Tongue (tissue), 2 donors: ENCODE measurements around the gene HPDL. TPM values are rescaled to one million over a fixed set of nuclear protein-coding genes. Genes with fewer than 3 reads are reported as not detected.

ENCODE experiments used
- DNase-seq: peaks from one replicate; pipeline ENCODE4 v3.0.0-alpha.2; 2015
- total RNA-seq: library from RNA; depleted of rRNA; stranded (reverse); fragments of >200 nt; gene quantifications from one replicate; pipeline ENCODE4 v1.2.3, GENCODE V29; 2014

HPDL gene
- total RNA-seq, 1 donor from 2014 or later: 0.21 TPM

- no peak for DNase-seq
Observed at GRCh38 chr1:45351508-45351907, 24.8 kb downstream of the HPDL start.

- DNase-seq: no peak
Observed at GRCh38 chr1:45353685-45354084, 27.0 kb downstream of the HPDL start.

GRCh38 chr1:45354838-45355237, 28.1 kb downstream of the HPDL start:
- no peak for DNase-seq

- no peak for DNase-seq
Observed at GRCh38 chr1:45355683-45356082, 29.0 kb downstream of the HPDL start.

GRCh38 chr1:45356186-45356585, 29.5 kb downstream of the HPDL start:
- no peak for DNase-seq

- peak; percentile 89 for DNase-seq
Observed at GRCh38 chr1:45359882-45360513, 33.3 kb downstream of the HPDL start.

GRCh38 chr1:45360981-45361380, 34.3 kb downstream of the HPDL start:
- peak; percentile 78 for DNase-seq

GRCh38 chr1:45364294-45364693, 37.6 kb downstream of the HPDL start:
- no peak for DNase-seq

GRCh38 chr1:45365051-45365450, 38.4 kb downstream of the HPDL start:
- DNase-seq: no peak

GRCh38 chr1:45370575-45370974, 43.9 kb downstream of the HPDL start:
- no peak for DNase-seq

GRCh38 chr1:45373573-45373972, 46.9 kb downstream of the HPDL start:
- DNase-seq: no peak

- peak; percentile 30 for DNase-seq
Observed at GRCh38 chr1:45375104-45376090, 48.7 kb downstream of the HPDL start.

- no peak for DNase-seq
Observed at GRCh38 chr1:45378184-45378583, 51.5 kb downstream of the HPDL start.

Other genes starting within 250 kb of the HPDL start
- gene ZSWIM5, start 120.3 kb upstream of the HPDL start, total RNA-seq: 1.4 TPM
- 11.0 TPM for gene TOE1, start 13.3 kb downstream of the HPDL start, total RNA-seq
- 15.9 TPM for gene MUTYH, start 13.5 kb downstream of the HPDL start, total RNA-seq
- gene TESK2, start 164.3 kb downstream of the HPDL start, total RNA-seq: 5.5 TPM
- gene CCDC163, start 173.2 kb downstream of the HPDL start, total RNA-seq: 1.8 TPM
- gene MMACHC, start 173.4 kb downstream of the HPDL start, total RNA-seq: 1.9 TPM
- 150 TPM for gene PRDX1, start 195.0 kb downstream of the HPDL start, total RNA-seq
- gene AKR1A1, start 223.9 kb downstream of the HPDL start, total RNA-seq: 88.8 TPM